Keratinocyte (primary cell): ENCODE results near the gene STAMBPL1. TPM values are rescaled to one million over a fixed set of nuclear protein-coding genes. Genes with fewer than 3 reads are reported as not detected.
A peak's percentile ranks its signal among the peaks of the same experiment; 100 is the strongest.

Experiments
- DNase-seq: peaks from one replicate; pipeline ENCODE4 v3.0.0-alpha.2; 2011; ENCODE audit warnings: low read depth, missing footprints, low spot score
- FAIRE-seq: peaks from 2 replicates; lab custom pipeline; 2011; peaks lifted over from hg19 to GRCh38; lab: Jason Lieb, UNC
- H2AFZ ChIP-seq: 2 replicates; pipeline ENCODE4 v1.6.0; 2012; ENCODE audit warnings: low read length, control low read depth, inconsistent platforms; ENCODE audit not compliant: control insufficient read depth
- H3K27ac ChIP-seq: 2 replicates; pipeline ENCODE4 v1.5.1; 2011; ENCODE audit warnings: low read length; ENCODE audit not compliant: control insufficient read depth, insufficient read depth
- H3K27me3 ChIP-seq: 3 replicates; pipeline ENCODE4 v1.6.0; 2011; ENCODE audit warnings: low read length; ENCODE audit not compliant: control insufficient read depth, insufficient read depth; ENCODE audit errors: extremely low read depth
- H3K36me3 ChIP-seq, 2 experiments: 2 replicates in 1 of 2; 3 replicates in 1 of 2; pipeline ENCODE4 v1.5.1; 2011; ENCODE audit warnings: low read length in 2 of 2, mild to moderate bottlenecking in 1 of 2; ENCODE audit not compliant: control insufficient read depth in 2 of 2, insufficient read depth in 2 of 2; ENCODE audit errors: extremely low read depth in 1 of 2
- H3K4me1 ChIP-seq: 3 replicates; pipeline ENCODE4 v1.5.1; 2011; ENCODE audit warnings: low read length; ENCODE audit not compliant: control insufficient read depth, insufficient read depth; ENCODE audit errors: extremely low read depth
- H3K4me2 ChIP-seq: 3 replicates; pipeline ENCODE4 v1.6.0; 2011; ENCODE audit warnings: low read depth, low read length; ENCODE audit not compliant: control insufficient read depth, insufficient read depth; ENCODE audit errors: extremely low read depth
- H3K4me3 ChIP-seq, 3 experiments: fragments of 200-600 bp in 1 of 3; sonication (generic) in 1 of 3; 2 replicates in 2 of 3; 3 replicates in 1 of 3; pipeline ENCODE4 v1.5.1; 2011 to 2016; ENCODE audit warnings: low read length in 3 of 3, mild to moderate bottlenecking in 3 of 3, control low read depth in 2 of 3, inconsistent platforms in 1 of 3, low read depth in 1 of 3, mixed read lengths in 1 of 3, mixed run types in 1 of 3, moderate library complexity in 1 of 3; ENCODE audit not compliant: control insufficient read depth in 2 of 3, insufficient read depth in 2 of 3; ENCODE audit errors: extremely low read depth in 1 of 3
- H3K79me2 ChIP-seq: 2 replicates; pipeline ENCODE4 v1.6.0; 2012; ENCODE audit warnings: low read length; ENCODE audit not compliant: control insufficient read depth, insufficient read depth
- H3K9ac ChIP-seq: 3 replicates; pipeline ENCODE4 v1.6.0; 2011; ENCODE audit warnings: low read length; ENCODE audit not compliant: control insufficient read depth, insufficient read depth; ENCODE audit errors: extremely low read depth
- H3K9me1 ChIP-seq: 3 replicates; pipeline ENCODE4 v1.6.0; 2011; ENCODE audit warnings: low read length; ENCODE audit not compliant: control insufficient read depth, insufficient read depth; ENCODE audit errors: extremely low read depth
- H3K9me3 ChIP-seq: 2 replicates; pipeline ENCODE4 v1.5.1; 2012; ENCODE audit warnings: low read depth, low read length; ENCODE audit not compliant: control insufficient read depth
- H4K20me1 ChIP-seq: 3 replicates; pipeline ENCODE4 v1.6.0; 2011; ENCODE audit warnings: low read length; ENCODE audit not compliant: control insufficient read depth, insufficient read depth; ENCODE audit errors: extremely low read depth
- CTCF ChIP-seq, 3 experiments: IDR thresholded peaks in 1 of 3; conservative IDR thresholded peaks in 1 of 3; optimal IDR thresholded peaks in 1 of 3; 2 replicates in 2 of 3; 3 replicates in 1 of 3; pipeline versions ENCODE3 to v1.5.1; 2011; ENCODE audit warnings: low read length in 3 of 3, mild to moderate bottlenecking in 3 of 3, moderate library complexity in 2 of 3, control low read depth in 1 of 3, inconsistent platforms in 1 of 3; ENCODE audit not compliant: insufficient read depth in 2 of 3; ENCODE audit errors: extremely low read depth in 1 of 3
- EZH2 ChIP-seq: IDR thresholded peaks from one replicate; pipeline ENCODE4 v1.6.1; 2012; ENCODE audit warnings: inconsistent platforms, mild to moderate bottlenecking, low read length, moderate library complexity
- dilution Hi-C: fragments of 300-500 bp; cut with MboI; formaldehyde crosslinking; loops from one replicate; pipeline ENCODE4 v1.7.0; 2020; ENCODE audit warnings: low sequenced_read_pairs; ENCODE audit not compliant: extremely low pct_ligation_motif_present
- polyA plus RNA-seq, 5 experiments: library from polyadenylated mRNA; depleted of rRNA in 3 of 5; stranded (reverse) in 3 of 5; stranded (forward) in 1 of 5; unstranded in 1 of 5; fragments of >200 nt; gene quantifications; 1 replicate in 1 of 5; 2 replicates in 3 of 5; 3 replicates in 1 of 5; pipeline versions ENCODE4 v1.2.1 to v1.2.3, GENCODE V29; 2011 to 2012; ENCODE audit warnings: missing spikeins in 2 of 5, low read depth in 1 of 5, low replicate concordance in 1 of 5

Gene STAMBPL1
- polyA plus RNA-seq, 1 donor (not counting 4 experiments of a cell fraction or from before 2014, with no cell fraction given), result 9.0 TPM

GRCh38 chr10:88861036-88861435 lies 19.0 kb upstream of the STAMBPL1 start:
- Histone ChIP-seq H3K4me2 (no peak overlapping the region), H3K27me3 (no peaks in the 10 kb centered on the region), H3K79me2 (no peaks in the 10 kb centered on the region), H3K9me3 (no peaks in the 10 kb centered on the region), H4K20me1 (no peaks in the 10 kb centered on the region), H3K4me1 (peaks cover 10% of the 10 kb centered on the region), H3K27ac (no peak overlapping the region), H3K9ac (no peak overlapping the region), H3K4me3 (no peak overlapping the region), H2AFZ (no peak overlapping the region), H3K36me3 (no peaks in the 10 kb centered on the region), H3K9me1 (no peaks in the 10 kb centered on the region)
- FAIRE-seq (no peak), DNase-seq (no peak)
- TF ChIP-seq CTCF (optimal IDR thresholded peaks at IDR 0.05 in 1 of 3, IDR thresholded peaks at IDR 0.05 in 1 of 3, conservative IDR thresholded peaks at IDR 0.05 in 1 of 3; ENCODE audit: extremely low read depth in 1 of 3, insufficient read depth in 2 of 3, low read length in 3 of 3) (no peak), EZH2 (no peak)
- dilution Hi-C loops, result no loop called here

- TF ChIP-seq EZH2, result no peak
- peak in 1 of 3 experiments; percentile 37 for TF ChIP-seq CTCF (optimal IDR thresholded peaks at IDR 0.05 in 1 of 3, IDR thresholded peaks at IDR 0.05 in 1 of 3, conservative IDR thresholded peaks at IDR 0.05 in 1 of 3; ENCODE audit: extremely low read depth in 1 of 3, insufficient read depth in 2 of 3, low read length in 3 of 3)
- Histone ChIP-seq H3K36me3 (no peaks in the 10 kb centered on the region), H3K4me2 (no peak overlapping the region), H3K9me3 (no peaks in the 10 kb centered on the region), H3K27ac (no peak overlapping the region), H3K4me3 (no peak overlapping the region), H3K9me1 (no peaks in the 10 kb centered on the region), H3K27me3 (no peaks in the 10 kb centered on the region), H4K20me1 (no peaks in the 10 kb centered on the region), H3K9ac (no peak overlapping the region), H2AFZ (no peak overlapping the region), H3K79me2 (no peaks in the 10 kb centered on the region), H3K4me1 (no peaks in the 10 kb centered on the region)
- FAIRE-seq (no peak), DNase-seq (no peak)
- dilution Hi-C loops, result no loop called here
Observed at GRCh38 chr10:88865281-88865876, 14.7 kb upstream of the STAMBPL1 start.
